Amniotic stem cell (primary cell): ENCODE results near the gene MAGEB4.
"Not testable (repeated sequence)": the region's sequence is repeated elsewhere in the genome, so short reads cannot be mapped to it uniquely, and the experiment has no call there.

ENCODE experiments used
- DNase-seq: peaks from one replicate; lab custom pipeline; 2025; lab: John Stamatoyannopoulos, UW

MAGEB4 gene

GRCh38 chrX:30241724-30242415, at the start of gene MAGEB4:
Gene MAGEB4 (plus strand): TSS chrX:30242000. CDS start chrX:30242136, 136 bp downstream.
- no peak for DNase-seq

- not testable (repeated sequence) for DNase-seq
These were observed 47.9 kb upstream of the MAGEB4 start for GRCh38 chrX:30193910-30194309.

GRCh38 chrX:30196322-30196721, 45.5 kb upstream of the MAGEB4 start:
- DNase-seq = no peak

GRCh38 chrX:30212172-30212571, 29.6 kb upstream of the MAGEB4 start:
- no peak for DNase-seq

GRCh38 chrX:30215357-30215843, 26.4 kb upstream of the MAGEB4 start, which contains the start of gene MAGEB2:
Gene MAGEB2 (plus strand): TSS chrX:30215563. CDS start chrX:30218581, 3,018 bp downstream.
- no peak for DNase-seq

GRCh38 chrX:30217465-30217864, 24.3 kb upstream of the MAGEB4 start:
- DNase-seq = no peak

- no peak for DNase-seq
These were observed 22.4 kb upstream of the MAGEB4 start for GRCh38 chrX:30219372-30219771.

- no peak for DNase-seq
These were observed 21.1 kb upstream of the MAGEB4 start for GRCh38 chrX:30220661-30221060.

- no peak for DNase-seq
These were observed 17.3 kb upstream of the MAGEB4 start for GRCh38 chrX:30224536-30224935.

GRCh38 chrX:30228526-30228925, 13.3 kb upstream of the MAGEB4 start:
- no peak for DNase-seq

- no peak for DNase-seq
These were observed 11.4 kb upstream of the MAGEB4 start, which contains the start of gene MAGEB3 for GRCh38 chrX:30230395-30230794. Gene MAGEB3 (plus strand): TSS chrX:30230657. CDS start chrX:30235925, 5,268 bp downstream.

GRCh38 chrX:30246769-30247489, 5.1 kb downstream of the MAGEB4 start, which contains the start of gene MAGEB1:
Gene MAGEB1 (plus strand): TSS chrX:30247146. CDS start chrX:30250494, 3,348 bp downstream.
- no peak for DNase-seq

GRCh38 chrX:30248854-30249253, 7.1 kb downstream of the MAGEB4 start:
- DNase-seq = no peak

- DNase-seq = no peak
These were observed 11.5 kb downstream of the MAGEB4 start for GRCh38 chrX:30253257-30253656.

GRCh38 chrX:30259927-30260326, 18.1 kb downstream of the MAGEB4 start:
- DNase-seq = no peak

GRCh38 chrX:30261012-30261411, 19.2 kb downstream of the MAGEB4 start:
- DNase-seq = no peak

- no peak for DNase-seq
These were observed 21.0 kb downstream of the MAGEB4 start for GRCh38 chrX:30262763-30263162.

GRCh38 chrX:30270639-30271038, 28.8 kb downstream of the MAGEB4 start:
- no peak for DNase-seq

GRCh38 chrX:30275498-30275897, 33.7 kb downstream of the MAGEB4 start:
- DNase-seq = no peak

- no peak for DNase-seq
These were observed 36.6 kb downstream of the MAGEB4 start for GRCh38 chrX:30278365-30278764.

- DNase-seq = no peak
These were observed 38.6 kb downstream of the MAGEB4 start for GRCh38 chrX:30280428-30280827.

GRCh38 chrX:30282527-30282926, 40.7 kb downstream of the MAGEB4 start:
- DNase-seq = no peak
